SK-N-SH (cell line): Measurements from ENCODE around the gene MSH5. TPM values are rescaled to one million over a fixed set of nuclear protein-coding genes. Genes with fewer than 3 reads are reported as not detected.

Source experiments
- CTCF ChIA-PET: fragments of 300-600, 350-600 bp; formaldehyde crosslinking; extraction: SDS; loops from one replicate; lab custom pipeline; 2021; lab: Yijun Ruan, JAX
- POLR2A ChIA-PET: fragments of 350-600 bp; sonication (Branson Sonifier 250); formaldehyde crosslinking; extraction: SDS; loops from one replicate; lab custom pipeline; 2020; ENCODE audit warnings: antibody characterized with exemption, inconsistent platforms; lab: Yijun Ruan, JAX
- DNase-seq: peaks from one replicate; pipeline ENCODE4 v3.0.0; 2012
- H2AFZ ChIP-seq: fragments of 200-600 bp; sonication (generic); 2 replicates; pipeline ENCODE4 v1.8.1; 2016; ENCODE audit warnings: antibody characterized with exemption, mild to moderate bottlenecking, low read depth
- H3F3A ChIP-seq: fragments of 200-600 bp; sonication (generic); replicated peaks from 2 replicates; pipeline ENCODE3; 2016; ENCODE audit warnings: antibody characterized with exemption, mild to moderate bottlenecking; ENCODE audit not compliant: insufficient read depth
- H3K27ac ChIP-seq, 2 experiments: fragments of 200-500 bp in 1 of 2; fragments of 200-600 bp in 1 of 2; sonication (Bioruptor generic) in 1 of 2; sonication (generic), shearing (Covaris generic) in 1 of 2; 2 replicates each; pipeline versions ENCODE4 v1.5.1 to v1.6.1; 2014 to 2016; ENCODE audit warnings: low read depth in 2 of 2, inconsistent platforms in 1 of 2, low read length in 1 of 2, mild to moderate bottlenecking in 1 of 2, mixed read lengths in 1 of 2
- H3K27me3 ChIP-seq: fragments of 200-600 bp; sonication (generic), shearing (Covaris generic); 2 replicates; pipeline ENCODE4 v1.6.1; 2016; ENCODE audit warnings: mixed run types; ENCODE audit not compliant: insufficient read depth
- H3K36me3 ChIP-seq, 2 experiments: fragments of 200-500 bp in 1 of 2; fragments of 200-600 bp in 1 of 2; sonication (Bioruptor generic) in 1 of 2; sonication (generic) in 1 of 2; replicated peaks in 1 of 2; 2 replicates each; pipeline versions ENCODE3 to v1.5.1; 2014 to 2016; ENCODE audit warnings: low read length in 1 of 2, mild to moderate bottlenecking in 1 of 2; ENCODE audit not compliant: insufficient read depth in 2 of 2, control insufficient read depth in 1 of 2
- H3K4me1 ChIP-seq, 2 experiments: fragments of 200-500 bp in 1 of 2; fragments of 200-600 bp in 1 of 2; sonication (Bioruptor generic) in 1 of 2; sonication (generic), shearing (Covaris generic) in 1 of 2; 2 replicates each; pipeline versions ENCODE4 v1.5.1 to v1.6.1; 2014 to 2016; ENCODE audit warnings: low read depth in 1 of 2, low read length in 1 of 2, mixed run types in 1 of 2; ENCODE audit not compliant: insufficient read depth in 2 of 2, control insufficient read depth in 1 of 2
- H3K4me2 ChIP-seq: fragments of 200-600 bp; sonication (generic), shearing (Covaris generic); 2 replicates; pipeline ENCODE4 v1.6.1; 2017; ENCODE audit warnings: mixed run types
- H3K4me3 ChIP-seq, 2 experiments: fragments of 200-500 bp in 1 of 2; fragments of 200-600 bp in 1 of 2; sonication (Bioruptor generic) in 1 of 2; sonication (generic), shearing (Covaris generic) in 1 of 2; 2 replicates each; pipeline versions ENCODE4 v1.5.1 to v1.8.1; 2014 to 2016; ENCODE audit warnings: low read depth in 2 of 2, inconsistent platforms in 1 of 2, low read length in 1 of 2, mild to moderate bottlenecking in 1 of 2, mixed read lengths in 1 of 2, moderate library complexity in 1 of 2
- H3K79me2 ChIP-seq: fragments of 200-600 bp; sonication (generic); 2 replicates; pipeline ENCODE4 v1.8.1; 2017; ENCODE audit warnings: mild to moderate bottlenecking; ENCODE audit not compliant: insufficient read depth
- H3K9ac ChIP-seq: fragments of 200-600 bp; sonication (generic); 2 replicates; pipeline ENCODE4 v1.6.1; 2017; ENCODE audit warnings: mixed run types
- H3K9me2 ChIP-seq: fragments of 200-600 bp; sonication (generic); 2 replicates; pipeline ENCODE4 v1.6.1; 2017; ENCODE audit warnings: mixed run types
- H3K9me3 ChIP-seq: fragments of 200-600 bp; sonication (generic); 2 replicates; pipeline ENCODE4 v1.6.1; 2017; ENCODE audit warnings: mixed run types, mild to moderate bottlenecking, moderate library complexity
- H4K20me1 ChIP-seq: fragments of 200-600 bp; sonication (generic); 2 replicates; pipeline ENCODE4 v1.6.1; 2017; ENCODE audit warnings: mild to moderate bottlenecking, mixed run types; ENCODE audit not compliant: insufficient read depth
- CHD2 ChIP-seq: fragments of 150-350 bp; IDR thresholded peaks from 2 replicates; pipeline ENCODE4 v1.6.1; 2018; ENCODE audit warnings: low read length; ENCODE audit not compliant: partially characterized antibody
- CTCF ChIP-seq: fragments of 200-600 bp; sonication (generic); IDR thresholded peaks from 2 replicates; pipeline ENCODE4 v1.6.1; 2017; ENCODE audit warnings: antibody characterized with exemption, mild to moderate bottlenecking, moderate library complexity
- EZH2phosphoT487 ChIP-seq: fragments of 200-600 bp; sonication (generic); IDR thresholded peaks from 2 replicates; pipeline ENCODE4 v1.6.1; 2017; ENCODE audit warnings: low read depth, mixed run types, mild to moderate bottlenecking, antibody characterized with exemption, moderate library complexity, borderline replicate concordance
- FOSL2 ChIP-seq: IDR thresholded peaks from 2 replicates; pipeline ENCODE4 v1.4.0; 2012; ENCODE audit warnings: low read depth, mild to moderate bottlenecking, moderate library complexity, borderline replicate concordance
- FOXJ3 ChIP-seq: sonication (generic); formaldehyde crosslinking; IDR thresholded peaks from 2 replicates; pipeline ENCODE4 v1.5.1; 2020; ENCODE audit warnings: mild to moderate bottlenecking, missing genetic modification reagents
- GABPA ChIP-seq: IDR thresholded peaks from 2 replicates; pipeline ENCODE4 v1.4.0; 2012; ENCODE audit warnings: low read depth, mild to moderate bottlenecking
- JUND ChIP-seq: IDR thresholded peaks from 2 replicates; pipeline ENCODE4 v1.4.0; 2012
- MAX ChIP-seq: IDR thresholded peaks from 2 replicates; pipeline ENCODE4 v1.4.0; 2012; ENCODE audit warnings: low read depth
- PBX3 ChIP-seq: IDR thresholded peaks from 2 replicates; pipeline ENCODE4; 2012
- POLR2AphosphoS5 ChIP-seq: IDR thresholded peaks from 2 replicates; pipeline ENCODE4 v1.6.1; 2012; ENCODE audit warnings: low read depth, low read length
- SIN3A ChIP-seq: IDR thresholded peaks from 2 replicates; pipeline ENCODE4 v1.6.1; 2012; ENCODE audit warnings: low read depth, mild to moderate bottlenecking, low read length, moderate library complexity, borderline replicate concordance
- TAF1 ChIP-seq: IDR thresholded peaks from 2 replicates; pipeline ENCODE4 v1.6.1; 2012; ENCODE audit warnings: low read depth, mild to moderate bottlenecking, low read length, moderate library complexity, borderline replicate concordance
- TCF12 ChIP-seq: IDR thresholded peaks from 2 replicates; pipeline ENCODE4 v1.4.0; 2012
- TEAD4 ChIP-seq: IDR thresholded peaks from 2 replicates; pipeline ENCODE4 v1.4.0; 2012; ENCODE audit warnings: mild to moderate bottlenecking, borderline replicate concordance; ENCODE audit not compliant: insufficient read depth
- USF2 ChIP-seq: fragments of 150-350 bp; IDR thresholded peaks from 2 replicates; pipeline ENCODE4 v1.6.1; 2017; ENCODE audit warnings: antibody characterized with exemption, low read length, low read depth, borderline replicate concordance
- YY1 ChIP-seq: IDR thresholded peaks from 2 replicates; pipeline ENCODE4 v1.4.0; 2012; ENCODE audit warnings: low read depth, mild to moderate bottlenecking
- ZBTB33 ChIP-seq: IDR thresholded peaks from 2 replicates; pipeline ENCODE4 v1.4.0; 2012; ENCODE audit warnings: low read depth, borderline replicate concordance
- WGBS: methylation state at CpG from one replicate; pipeline ENCODE4 v1.1.6; 2017; ENCODE audit warnings: low lambda C conversion rate; 5-methylcytosine and 5-hydroxymethylcytosine counted together
- polyA plus RNA-seq, 3 experiments: library from polyadenylated mRNA; depleted of rRNA; stranded (reverse); fragments of >200 nt; gene quantifications; 2 replicates each; pipeline ENCODE4 v1.2.3, GENCODE V29; 2012

MSH5 gene
- polyA plus RNA-seq, 1 of the 3 experiments (the other 2 are of a cell fraction), result 16.0 TPM

GRCh38 chr6:31734247-31734820 is 5.5 kb upstream of the MSH5 start (continued):
- TF ChIP-seq EZH2phosphoT487, result no peak
- no peak for TF ChIP-seq GABPA

- Histone ChIP-seq H3F3A (peaks cover 60% of the 10 kb centered on the region), H3K9ac (peak overlapping the region; percentile 97), H3K4me3 (peak overlapping the region; percentile 85 to 86), H3K36me3 (peaks cover 26 to 39% of the 10 kb centered on the region in 2 experiments), H3K79me2 (peaks cover 62% of the 10 kb centered on the region), H3K9me3 (no peaks in the 10 kb centered on the region), H2AFZ (no peak overlapping the region), H3K27ac (peak overlapping the region; percentile 88 to 90), H3K27me3 (no peaks in the 10 kb centered on the region), H4K20me1 (peaks cover 21% of the 10 kb centered on the region), H3K4me2 (peak overlapping the region; percentile 99), H3K4me1 (peaks cover 29 to 38% of the 10 kb centered on the region in 2 experiments; a peak in 3 of 4 replicates), H3K9me2 (no peaks in the 10 kb centered on the region)
- DNase-seq, result no peak
- 2% methylated on average over 18 of the region's 18 CpGs for WGBS
- ChIA-PET POLR2A (interaction anchor here (1.3 to 1.5 kb wide), 3 partner anchors 32 to 100 kb away, joined by 4 to 6 read pairs (median 4); partner anchors contain the start of genes ABHD16A, HSPA1A and HSPA1L), CTCF (interaction anchor here (1.0 to 5.5 kb wide), 5 partner anchors 31 to 96 kb away, joined by 3 to 23 read pairs (median 5); partner anchors contain the start of gene VARS1)
- TF ChIP-seq SIN3A (no peak), ZBTB33 (no peak), PBX3 (peak; percentile 68), GABPA (peak; percentile 58), EZH2phosphoT487 (no peak), CHD2 (peak; percentile 20), USF2 (no peak), CTCF (no peak), TEAD4 (no peak), FOXJ3 (CRISPR knock-in tag) (no peak), TCF12 (peak; percentile 21; the same call in 1 of the 2 replicates), JUND (peak; percentile 79; the same call in 1 of the 2 replicates), MAX (peak; percentile 82; the same call in 1 of the 2 replicates), FOSL2 (peak; percentile 86), TAF1 (0 out of 2 replicates have a peak, but pooled peaks have one; percentile 4), POLR2AphosphoS5 (peak; percentile 31; the same call in 1 of the 2 replicates), YY1 (0 out of 2 replicates have a peak, but pooled peaks have one; percentile 69)
Observed at GRCh38 chr6:31734821-31735406, 4.9 kb upstream of the MSH5 start.
